Femur (tissue), 1 donor: Measurements from ENCODE around the gene CA12.
"Not testable (repeated sequence)": the region's sequence is repeated elsewhere in the genome, so short reads cannot be mapped to it uniquely, and the experiment has no call there.

ENCODE experiments used
- DNase-seq: peaks from one replicate; pipeline ENCODE4 v3.0.0-alpha.2; 2017

Gene CA12

DNA sequence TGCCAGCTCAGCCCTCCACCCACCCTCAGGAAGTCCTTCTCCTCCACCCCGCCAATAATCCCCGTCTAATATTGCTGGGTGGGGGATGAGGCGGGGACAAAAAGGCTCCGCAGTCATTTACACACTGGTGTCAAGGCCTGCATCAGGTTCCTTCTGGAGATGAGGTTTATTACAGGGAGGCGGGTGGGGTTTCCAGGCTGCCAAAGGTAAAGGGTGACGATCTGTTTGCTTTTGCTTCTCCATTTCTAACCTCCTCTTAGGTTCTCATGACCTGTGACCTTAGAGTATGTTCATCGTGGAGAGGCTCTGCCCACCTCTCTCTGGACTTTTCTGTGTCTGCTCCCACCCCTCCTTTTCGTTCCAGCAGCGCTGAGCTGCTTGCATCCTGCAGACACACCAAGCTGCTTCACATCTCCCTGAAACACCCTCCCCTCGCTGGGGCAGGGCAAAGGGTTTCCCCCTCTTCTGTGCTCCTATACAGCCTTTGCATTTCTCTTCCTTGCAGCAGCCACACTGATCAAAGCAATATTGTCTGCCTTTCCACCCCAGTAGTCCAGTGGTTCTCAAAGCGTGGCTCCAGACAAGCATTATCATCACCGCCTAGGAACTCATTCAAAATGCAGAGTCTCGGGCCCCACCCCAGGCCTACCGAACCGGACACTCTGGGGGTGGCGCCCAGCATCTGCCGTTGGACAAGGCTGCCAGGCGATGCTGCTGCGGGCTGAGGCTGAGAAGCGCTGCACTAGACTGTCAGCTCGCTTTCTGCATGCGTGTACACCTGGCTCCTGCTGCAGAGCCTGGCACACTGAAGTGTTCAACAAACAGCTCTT, 26.6 kb downstream of the CA12 start:
- DNase-seq: no peak

GRCh38 chr15:63353887-63354286, 27.8 kb downstream of the CA12 start:
- no peak for DNase-seq

DNA sequence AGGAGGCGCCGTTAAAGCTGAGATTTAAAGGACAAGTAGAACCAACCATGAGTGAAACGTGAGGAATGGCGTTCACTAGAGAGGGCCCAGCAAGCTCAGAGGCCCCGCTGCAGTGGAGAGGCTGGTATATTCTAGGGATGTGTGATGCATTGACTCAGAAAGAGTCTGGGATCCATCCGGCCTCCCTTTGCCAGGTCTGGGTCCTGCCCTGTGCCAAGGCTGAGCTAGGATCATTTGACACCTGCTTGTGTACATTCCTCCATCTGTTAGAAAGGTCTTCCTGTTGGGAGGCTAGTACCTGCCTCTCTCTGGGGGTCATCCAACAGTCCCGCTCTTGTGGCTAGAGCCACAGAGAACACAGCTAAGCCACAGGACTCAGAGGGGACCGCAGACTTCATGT, 28.4 kb downstream of the CA12 start:
- no peak for DNase-seq

DNA sequence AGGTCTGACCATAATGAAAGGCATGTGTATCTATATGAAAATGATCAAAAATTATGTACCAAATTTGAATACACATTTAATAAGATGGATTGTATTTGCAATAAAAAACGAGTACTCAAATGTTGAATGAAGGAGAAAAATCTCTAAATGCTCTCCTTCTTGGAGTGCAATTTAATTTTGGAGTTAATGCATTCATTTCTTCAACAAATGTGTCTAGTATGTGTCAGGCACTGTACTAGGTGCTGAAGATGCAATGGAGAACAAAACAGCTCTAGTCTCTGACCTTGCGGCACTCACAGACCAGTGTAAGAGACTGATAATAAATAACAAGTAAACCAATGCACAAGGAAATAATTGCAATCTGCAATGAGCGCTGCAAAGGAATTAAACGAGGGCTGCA, 28.8 kb downstream of the CA12 start:
- DNase-seq: no peak

- DNase-seq: no peak
These were observed 30.5 kb downstream of the CA12 start for GRCh38 chr15:63351170-63351569.

GRCh38 chr15:63350178-63350621, 31.4 kb downstream of the CA12 start:
- peak; percentile 84 for DNase-seq

GRCh38 chr15:63349621-63350020, 32.0 kb downstream of the CA12 start:
- DNase-seq: no peak

GRCh38 chr15:63349156-63349555, 32.5 kb downstream of the CA12 start:
- no peak for DNase-seq

- peak; percentile 65 for DNase-seq
These were observed 33.3 kb downstream of the CA12 start for GRCh38 chr15:63348392-63348791.

DNA sequence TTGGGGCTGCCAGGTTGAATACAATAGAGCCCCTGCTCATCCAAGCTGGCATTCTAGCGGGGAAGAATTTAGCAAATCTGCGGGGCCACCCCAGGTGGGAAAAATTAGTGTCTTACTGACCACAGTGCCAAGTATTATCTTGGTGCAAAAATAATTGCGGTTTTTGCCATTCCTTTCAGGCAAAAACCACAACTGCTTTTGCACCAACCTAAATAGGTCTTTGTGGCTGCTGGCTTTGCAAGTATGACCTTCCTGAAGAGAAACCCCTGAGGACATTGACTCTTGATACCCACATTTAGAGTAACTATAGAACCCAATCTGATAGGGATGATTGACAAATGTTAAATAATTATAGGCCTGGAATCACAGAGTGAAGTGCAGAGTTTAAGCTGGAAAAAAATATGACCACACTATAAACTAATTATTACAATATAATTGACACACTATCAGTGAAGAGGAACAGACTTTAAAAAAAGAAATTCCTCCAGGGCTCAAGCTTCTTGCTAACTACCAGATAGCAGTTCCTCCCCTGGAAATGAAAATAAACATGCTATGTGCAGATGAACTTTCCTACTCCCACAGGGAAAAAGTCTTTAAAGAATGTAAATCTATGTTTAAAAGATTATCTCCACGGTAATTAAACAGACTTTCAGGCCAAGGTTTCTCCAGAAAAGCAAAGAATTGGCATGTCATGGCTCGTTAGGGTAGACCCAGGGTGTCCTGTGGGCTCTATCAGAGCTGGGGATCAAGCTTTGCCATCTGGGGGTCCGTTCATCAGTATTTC, 34.4 kb downstream of the CA12 start:
- DNase-seq: no peak

GRCh38 chr15:63345391-63345752, 36.3 kb downstream of the CA12 start:
- no peak for DNase-seq

DNA sequence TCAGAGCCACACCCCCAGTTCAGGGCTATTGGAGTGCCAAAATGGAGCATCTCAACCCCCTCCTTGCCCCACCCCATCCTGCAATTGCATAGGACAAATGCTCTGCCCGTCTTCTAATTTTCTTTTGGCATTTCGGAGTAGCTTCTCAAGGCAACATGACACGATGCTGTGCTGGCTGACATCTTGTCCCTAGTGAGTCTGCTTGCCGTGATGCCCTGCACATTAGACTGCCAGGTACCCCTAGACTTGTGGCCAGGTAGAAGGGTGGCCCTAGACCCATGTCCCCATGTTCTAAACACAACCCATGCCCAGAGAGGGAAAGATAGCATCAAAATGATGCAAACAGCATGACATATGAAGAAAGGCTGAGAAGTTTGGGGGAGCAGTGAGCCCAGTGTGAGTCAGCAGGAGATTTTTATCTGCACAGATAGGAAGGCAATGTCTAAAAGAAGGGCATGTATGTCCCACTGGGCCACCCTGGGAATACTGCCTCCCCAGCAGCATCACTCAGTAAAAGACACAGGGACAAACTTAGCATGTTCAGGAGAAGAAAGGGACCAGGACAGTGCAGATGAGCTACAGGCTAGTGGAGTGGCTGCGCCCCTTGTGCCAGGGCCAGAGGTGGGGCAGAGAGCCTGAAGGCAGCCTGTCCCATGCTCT, 36.8 kb downstream of the CA12 start:
- DNase-seq: no peak

DNA sequence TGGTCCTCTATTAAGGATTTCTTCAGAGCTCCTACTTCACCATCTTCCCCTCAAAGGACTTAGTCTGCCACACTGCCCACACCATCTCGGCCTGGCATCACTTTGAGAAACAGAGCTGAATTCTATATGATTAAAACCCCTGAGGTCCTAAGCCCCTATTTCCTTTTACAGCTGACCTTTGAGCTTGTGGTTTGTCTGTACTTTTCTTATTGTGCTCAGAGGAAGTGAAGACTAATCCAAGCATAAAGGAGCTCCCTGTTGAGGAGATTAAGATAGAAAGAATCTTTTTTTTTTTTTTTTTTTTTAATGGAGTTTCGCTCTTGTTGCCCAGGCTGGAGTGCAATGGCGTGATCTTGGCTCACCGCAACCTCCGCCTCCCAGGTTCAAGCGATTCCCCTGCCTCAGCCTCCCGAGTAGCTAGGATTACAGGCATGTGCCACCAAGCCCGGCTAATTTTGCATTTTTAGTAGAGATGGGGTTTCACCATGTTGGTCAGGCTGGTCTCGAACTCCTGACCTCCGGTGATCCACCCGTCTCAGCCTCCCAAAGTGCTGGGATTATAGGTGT, 38.6 kb downstream of the CA12 start:
- DNase-seq: not testable (repeated sequence)

- no peak for DNase-seq
These were observed 39.7 kb downstream of the CA12 start for GRCh38 chr15:63341898-63342297.

DNA sequence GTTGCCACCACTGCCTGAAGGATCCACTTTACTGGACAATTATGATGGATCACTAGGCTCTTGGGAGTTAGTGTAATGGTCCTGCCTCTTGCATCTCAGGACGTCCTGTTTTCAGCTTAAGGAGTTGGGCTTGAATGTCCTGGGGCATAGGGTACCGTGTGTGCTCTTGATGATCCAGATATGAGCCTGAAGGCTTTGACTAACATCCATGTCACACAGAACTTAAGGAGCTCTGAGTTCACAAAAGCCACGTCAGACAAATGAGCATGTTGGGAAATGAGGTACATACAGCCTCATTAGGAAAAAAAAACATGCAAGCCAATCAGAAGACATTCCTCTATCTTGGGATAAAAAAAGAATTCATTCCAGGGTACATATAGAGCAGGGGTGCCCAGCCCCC, 40.8 kb downstream of the CA12 start:
- no peak for DNase-seq

GRCh38 chr15:63340353-63340752, 41.3 kb downstream of the CA12 start:
- DNase-seq: no peak

GRCh38 chr15:63339836-63340235, 41.8 kb downstream of the CA12 start:
- DNase-seq: no peak

DNA sequence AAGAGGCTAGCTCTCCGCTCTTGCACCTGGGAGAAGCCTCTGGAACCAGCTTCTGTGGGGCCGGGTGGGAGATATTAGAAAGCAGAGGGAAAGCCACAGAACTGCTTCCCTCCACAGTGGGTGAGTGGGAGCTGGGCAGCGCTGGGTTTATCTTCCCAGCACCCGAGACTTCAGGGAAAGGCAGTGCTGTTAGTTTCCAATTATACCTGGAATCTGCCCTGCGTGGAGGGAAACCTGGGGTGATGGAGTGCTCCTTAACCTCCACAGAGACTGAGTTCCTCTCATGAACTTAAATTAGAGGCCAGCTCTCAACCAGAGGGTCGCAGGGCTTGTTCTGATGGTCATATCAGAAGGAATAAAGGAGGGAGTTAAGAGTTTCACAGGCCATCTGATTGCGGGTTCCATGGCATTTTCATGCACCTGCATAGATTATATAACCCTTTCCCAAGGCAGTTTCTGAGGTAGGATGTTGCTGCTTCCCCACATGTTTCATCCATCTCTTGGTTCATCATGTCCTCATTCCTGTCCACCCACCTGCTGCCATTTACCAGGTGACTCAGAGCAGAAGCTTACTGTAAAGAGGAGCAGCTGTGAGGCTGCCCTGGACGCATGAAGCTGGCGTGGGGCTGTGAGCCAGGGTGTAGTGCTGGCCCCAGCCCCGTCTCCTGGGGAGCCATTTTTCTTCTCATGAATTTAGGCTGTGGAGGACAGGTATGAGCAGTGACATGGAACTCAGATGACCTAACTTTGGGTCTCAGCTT, 42.5 kb downstream of the CA12 start:
- no peak for DNase-seq

DNA sequence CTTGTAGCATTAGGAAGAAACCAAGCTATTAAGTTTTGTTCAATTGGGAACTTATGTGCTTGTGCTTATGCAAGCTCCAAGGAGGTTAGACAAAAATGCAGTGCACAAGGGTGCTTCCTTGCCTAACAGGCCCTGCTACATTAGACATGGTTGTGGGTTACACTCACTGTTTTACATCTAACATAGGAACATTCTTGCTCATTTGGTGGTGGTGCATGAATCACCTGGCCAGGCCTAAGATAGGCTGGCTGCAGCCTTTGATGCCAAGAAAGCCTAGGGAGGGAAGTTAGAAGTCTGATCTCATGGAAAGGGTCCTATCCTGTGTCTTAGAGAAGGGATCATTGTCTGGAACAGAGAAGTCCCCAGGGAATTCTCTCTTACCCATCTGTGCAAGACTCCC, 43.5 kb downstream of the CA12 start:
- no peak for DNase-seq

- DNase-seq: no peak
These were observed 44.6 kb downstream of the CA12 start for GRCh38 chr15:63337046-63337445.

GRCh38 chr15:63335543-63336240, 46.0 kb downstream of the CA12 start:
- DNase-seq: no peak

- no peak for DNase-seq
These were observed 46.8 kb downstream of the CA12 start for GRCh38 chr15:63334821-63335220.
